Measurements from ENCODE around the gene LSM3. TPM values are rescaled to one million over a fixed set of nuclear protein-coding genes. Genes with fewer than 3 reads are reported as not detected.
A peak's percentile ranks its signal among the peaks of the same experiment; 100 is the strongest.

LSM3 gene
- total and polyA plus RNA-seq, 9 of the 15 experiments (the other 6 are each of a cell fraction or from before 2014, with no cell fraction given): 33.8 to 203 (median 61.2) TPM

- 0 out of 4 replicates have a peak overlapping the region, but pooled peaks of 1 of the 2 experiments have one; percentile 6 for H3K9ac ChIP-seq (ENCODE audit: insufficient read depth in 1 of 2, low read depth in 2 of 2, low read length in 2 of 2)
- no peak overlapping the region for H3K4me3 ChIP-seq
- H4K20me1 ChIP-seq (replicated peaks; ENCODE audit: control insufficient read depth, insufficient read depth, low read length): no peaks in the 10 kb centered on the region
- intact Hi-C loops (cut with micrococcal nuclease): no loop called here
- 47% methylated on average over 2 of the region's 2 CpGs for WGBS (ENCODE audit: insufficient coverage, low coverage, missing lambda C conversion rate)
- peaks cover 70% of the 10 kb centered on the region for H3K36me3 ChIP-seq (ENCODE audit: control insufficient read depth, insufficient read depth, low read length)
- no peak for FAIRE-seq
- H3K9me1 ChIP-seq (ENCODE audit: control insufficient read depth, insufficient read depth, low read length): no peaks in the 10 kb centered on the region
- ChIA-PET CTCF (ENCODE audit: low intra/inter-chr PET ratio) (no interaction called here), POLR2A (interaction anchor here (0.5 to 1.1 kb wide), 4 partner anchors 18 to 233 kb away, joined by 3 to 5 read pairs (median 4); no protein-coding TSS in a partner anchor)
- no peak overlapping the region for H2AFZ ChIP-seq (ENCODE audit: low read depth, low read length)
- TF ChIP-seq MYNN (IDR thresholded peaks at IDR 0.05) (peak; percentile 98), MYNN (CRISPR knock-in tag; IDR thresholded peaks at IDR 0.05) (no peak), TCF7 (IDR thresholded peaks at IDR 0.05; ENCODE audit: borderline replicate concordance) (no peak)
- ATAC-seq: no peak
- peaks cover 78% of the 10 kb centered on the region for H3K79me2 ChIP-seq (ENCODE audit: control insufficient read depth, insufficient read depth, low read length)
- no peak overlapping the region for H3K27ac ChIP-seq (ENCODE audit: extremely low read depth, low read depth, low read length)
- no peak for DNase-seq (ENCODE audit: extremely low read depth in 1 of 4, low spot score in 3 of 4)
- no peaks in the 10 kb centered on the region for H3K9me3 ChIP-seq (replicated peaks; ENCODE audit: control insufficient read depth, insufficient read depth, low read depth, low read length)
- in situ Hi-C loops (cut with MboI): no loop called here
- H3K4me1 ChIP-seq (replicated peaks in 1 of 2; ENCODE audit: control insufficient read depth in 2 of 2, insufficient read depth in 2 of 2, low read length in 2 of 2): peaks cover 7 to 14% of the 10 kb centered on the region in 2 experiments; a peak in 4 of 5 replicates
- no TSS peak for BruUV-seq (replicated peaks)
- H3K27me3 ChIP-seq (ENCODE audit: control insufficient read depth in 2 of 2, insufficient read depth in 2 of 2, low read length in 2 of 2): no peaks in the 10 kb centered on the region
- no peak overlapping the region for H3K4me2 ChIP-seq (ENCODE audit: insufficient read depth, low read length)
These were observed 4.5 kb downstream of the LSM3 start for GRCh38 chr3:14183015-14183577.

GRCh38 chr3:14186854-14187458 is 8.3 kb downstream of the LSM3 start:
- Histone ChIP-seq H3K4me1 (replicated peaks in 1 of 2; ENCODE audit: control insufficient read depth in 2 of 2, insufficient read depth in 2 of 2, low read length in 2 of 2) (peaks cover 0 to 7% of the 10 kb centered on the region in 2 experiments; a peak in 1 of 5 replicates), H2AFZ (ENCODE audit: low read depth, low read length) (no peak overlapping the region), H3K9me1 (ENCODE audit: control insufficient read depth, insufficient read depth, low read length) (no peaks in the 10 kb centered on the region), H3K9ac (ENCODE audit: insufficient read depth in 1 of 2, low read depth in 2 of 2, low read length in 2 of 2) (no peak overlapping the region), H4K20me1 (replicated peaks; ENCODE audit: control insufficient read depth, insufficient read depth, low read length) (no peaks in the 10 kb centered on the region), H3K79me2 (ENCODE audit: control insufficient read depth, insufficient read depth, low read length) (peaks cover 73% of the 10 kb centered on the region), H3K27me3 (ENCODE audit: control insufficient read depth in 2 of 2, insufficient read depth in 2 of 2, low read length in 2 of 2) (no peaks in the 10 kb centered on the region), H3K9me3 (replicated peaks; ENCODE audit: control insufficient read depth, insufficient read depth, low read depth, low read length) (no peaks in the 10 kb centered on the region), H3K36me3 (ENCODE audit: control insufficient read depth, insufficient read depth, low read length) (peaks cover 70% of the 10 kb centered on the region), H3K4me2 (ENCODE audit: insufficient read depth, low read length) (no peak overlapping the region), H3K4me3 (no peak overlapping the region), H3K27ac (ENCODE audit: extremely low read depth, low read depth, low read length) (no peak overlapping the region)
- ATAC-seq (peak; percentile 56), DNase-seq (ENCODE audit: extremely low read depth in 1 of 4, low spot score in 3 of 4) (no peak), FAIRE-seq (no peak)
- no TSS peak for BruUV-seq (replicated peaks)
- POLR2A ChIA-PET: interaction anchor here (0.6 to 1.1 kb wide), 3 partner anchors 10 to 877 kb away, joined by 3 to 4 read pairs (median 3); no protein-coding TSS in a partner anchor
- CTCF ChIA-PET (ENCODE audit: low intra/inter-chr PET ratio): no interaction called here
- intact Hi-C loops (cut with micrococcal nuclease) (no loop called here), in situ Hi-C loops (cut with MboI) (no loop called here)
- 92% methylated on average over 5 of the region's 5 CpGs for WGBS (ENCODE audit: insufficient coverage, low coverage, missing lambda C conversion rate)
- TF ChIP-seq SMARCA4 (IDR thresholded peaks at IDR 0.05) (no peak), GABPB2 (CRISPR knock-in tag; conservative IDR thresholded peaks at IDR 0.05) (no peak), NCOR1 (IDR thresholded peaks at IDR 0.05) (no peak), TFAM (CRISPR knock-in tag; conservative IDR thresholded peaks at IDR 0.05) (no peak), MAX (CRISPR knock-in tag; IDR thresholded peaks at IDR 0.05) (no peak), MCM2 (IDR thresholded peaks at IDR 0.05; ENCODE audit: low read depth) (no peak), XRCC5 (IDR thresholded peaks at IDR 0.05; ENCODE audit: low read depth, low read length) (no peak), RBM14 (IDR thresholded peaks at IDR 0.05; ENCODE audit: borderline replicate concordance, insufficient read depth, low read depth, low read length) (no peak), JUN (IDR thresholded peaks at IDR 0.05; ENCODE audit: borderline replicate concordance, low read depth, low read length) (no peak), JUN (CRISPR knock-in tag; IDR thresholded peaks at IDR 0.05; ENCODE audit: borderline replicate concordance) (no peak)
- TF ChIP-seq, protein P1, sequence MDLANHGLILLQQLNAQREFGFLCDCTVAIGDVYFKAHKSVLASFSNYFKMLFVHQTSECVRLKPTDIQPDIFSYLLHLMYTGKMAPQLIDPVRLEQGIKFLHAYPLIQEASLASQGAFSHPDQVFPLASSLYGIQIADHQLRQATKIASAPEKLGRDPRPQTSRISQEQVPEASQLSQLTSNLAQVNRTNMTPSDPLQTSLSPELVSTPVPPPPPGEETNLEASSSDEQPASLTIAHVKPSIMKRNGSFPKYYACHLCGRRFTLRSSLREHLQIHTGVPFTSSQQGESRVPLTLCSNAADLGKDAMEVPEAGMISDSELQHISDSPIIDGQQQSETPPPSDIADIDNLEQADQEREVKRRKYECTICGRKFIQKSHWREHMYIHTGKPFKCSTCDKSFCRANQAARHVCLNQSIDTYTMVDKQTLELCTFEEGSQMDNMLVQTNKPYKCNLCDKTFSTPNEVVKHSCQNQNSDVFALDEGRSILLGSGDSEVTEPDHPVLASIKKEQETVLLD (IDR thresholded peaks at IDR 0.05): no peak

All from K562 (cell line).